GM18870 (cell line): Measurements from ENCODE around the gene ZC3H11A.
"Not testable (repeated sequence)": the region's sequence is repeated elsewhere in the genome, so short reads cannot be mapped to it uniquely, and the experiment has no call there.

Source experiments
- ATAC-seq: cut with Tn5 transposase; IDR thresholded peaks from one replicate; pipeline ENCODE4 v1.9.1; 2021; ENCODE audit warnings: moderate library complexity; ENCODE audit not compliant: unreplicated experiment

The ZC3H11A gene

DNA sequence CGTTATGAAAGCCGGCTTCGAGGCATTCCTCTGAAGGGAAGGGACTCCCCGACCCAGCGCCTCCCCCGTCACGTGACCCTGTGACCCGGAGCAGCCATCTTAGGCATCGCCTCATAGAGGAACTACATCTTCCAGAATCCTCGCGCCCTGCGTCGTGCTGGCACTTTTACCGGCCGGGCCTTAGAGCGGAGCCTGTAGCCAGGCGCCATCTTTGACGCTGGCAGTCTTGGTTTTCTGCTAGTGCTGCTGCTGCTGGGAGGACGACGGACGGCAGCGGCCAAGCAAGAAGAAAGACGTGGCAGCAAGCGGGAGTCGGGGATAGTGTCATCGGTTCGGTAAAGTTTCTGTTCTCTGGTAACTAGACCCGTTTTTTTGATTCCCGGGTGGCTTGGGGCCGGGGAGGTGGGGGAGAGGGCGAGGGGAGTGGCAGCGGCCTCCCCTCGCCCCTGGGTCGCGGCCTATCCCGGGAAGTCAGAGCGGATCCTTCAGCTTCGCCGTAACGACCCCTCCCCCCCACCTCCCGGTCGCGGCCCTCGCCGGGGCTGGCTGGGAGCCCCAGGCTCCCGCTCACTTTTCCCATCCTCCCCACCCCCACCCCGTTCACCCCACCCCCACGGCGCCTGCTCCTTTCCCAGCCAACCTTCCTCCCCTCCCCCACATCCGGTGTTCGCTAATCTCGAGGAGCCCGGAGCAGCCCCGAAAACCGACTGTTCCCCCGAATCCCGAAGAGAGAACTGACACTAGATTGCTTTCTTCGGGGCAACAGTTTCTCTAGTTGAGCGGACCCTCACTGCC is at the start of gene ZC3H11A, which contains the start of gene ZBED6:
TSS of gene ZC3H11A (plus strand) at position 183 of the 795 bp plus-strand sequence. CDS start 21,448 bp downstream, outside the sequence.
TSS of gene ZBED6 (plus strand) at position 183 of the 795 bp plus-strand sequence. CDS start 1,900 bp downstream, outside the sequence.
- ATAC-seq, result peak; percentile 90

DNA sequence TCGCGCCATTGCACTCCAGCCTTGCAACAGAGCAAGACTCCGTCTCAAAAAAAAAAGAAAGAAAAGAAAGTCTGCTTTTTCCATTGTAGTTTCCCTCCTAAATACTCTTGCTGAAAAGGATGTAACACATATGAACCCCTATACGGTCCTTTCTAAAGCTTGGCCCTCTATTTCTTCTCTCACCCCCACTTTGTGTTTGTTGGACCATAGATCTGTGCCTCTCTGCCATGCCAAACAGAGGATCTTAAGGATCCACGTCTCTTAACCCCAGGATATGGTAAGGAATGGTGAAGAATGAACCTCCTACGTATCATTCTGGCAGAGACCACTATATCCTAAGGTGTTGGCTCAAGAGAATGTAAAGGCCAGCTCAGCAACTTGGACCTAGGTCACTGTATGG is 49.1 kb upstream of the ZC3H11A start:
- ATAC-seq, result no peak

DNA sequence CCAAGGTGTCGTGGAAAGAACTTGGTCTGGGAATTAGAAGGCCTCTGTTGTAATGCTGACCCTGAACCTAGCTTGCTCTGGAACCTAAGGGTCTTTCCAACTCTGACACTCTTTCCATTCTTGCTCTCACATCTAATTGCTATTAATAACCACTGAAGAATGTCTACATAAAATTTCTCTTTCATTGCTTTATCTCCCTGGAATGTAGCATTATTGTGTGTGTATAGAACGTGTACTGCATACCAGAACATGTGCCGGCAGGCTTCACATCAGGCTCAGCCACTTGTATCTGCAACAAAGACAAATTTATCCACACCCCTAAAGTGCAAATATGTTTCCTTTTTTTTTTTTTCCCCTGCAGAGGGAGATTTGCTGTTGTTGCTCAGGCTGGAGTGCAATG is 44.4 kb upstream of the ZC3H11A start:
- no peak for ATAC-seq

DNA sequence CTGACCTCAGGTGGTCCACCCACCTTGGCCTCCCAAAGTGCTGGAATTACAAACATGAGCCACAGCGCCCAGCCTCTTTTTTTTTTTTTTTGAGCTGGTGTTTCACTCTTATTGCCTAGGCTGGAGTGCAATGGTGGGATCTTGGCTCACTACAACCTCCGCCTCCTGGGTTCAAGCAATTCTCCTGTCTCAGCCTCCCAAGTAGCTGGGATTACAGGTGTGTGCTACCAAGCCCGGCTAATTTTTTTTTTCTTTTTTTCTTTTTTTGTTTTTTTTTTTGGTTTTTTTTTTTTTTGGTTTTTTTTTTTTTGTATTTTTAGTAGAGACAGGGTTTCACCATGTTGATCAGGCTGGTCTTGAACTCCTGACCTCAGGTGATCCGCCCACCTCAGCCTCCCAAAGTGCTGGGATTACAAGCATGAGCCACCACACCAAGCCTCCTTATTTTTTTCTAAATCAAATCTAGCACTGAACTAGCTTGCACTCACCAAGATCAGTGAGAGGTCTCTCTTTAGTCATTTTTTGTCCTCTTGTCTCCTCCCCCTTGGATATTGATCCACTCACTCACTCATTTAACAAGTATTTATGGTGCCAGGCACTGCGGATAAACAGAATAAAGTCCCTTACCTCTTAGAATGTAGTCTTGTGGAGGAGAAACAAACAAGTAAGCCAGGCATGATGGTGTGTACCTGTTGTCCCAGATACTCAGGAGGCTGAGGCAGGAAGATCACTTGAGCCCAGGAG is 43.6 kb upstream of the ZC3H11A start:
- not testable (repeated sequence) for ATAC-seq

DNA sequence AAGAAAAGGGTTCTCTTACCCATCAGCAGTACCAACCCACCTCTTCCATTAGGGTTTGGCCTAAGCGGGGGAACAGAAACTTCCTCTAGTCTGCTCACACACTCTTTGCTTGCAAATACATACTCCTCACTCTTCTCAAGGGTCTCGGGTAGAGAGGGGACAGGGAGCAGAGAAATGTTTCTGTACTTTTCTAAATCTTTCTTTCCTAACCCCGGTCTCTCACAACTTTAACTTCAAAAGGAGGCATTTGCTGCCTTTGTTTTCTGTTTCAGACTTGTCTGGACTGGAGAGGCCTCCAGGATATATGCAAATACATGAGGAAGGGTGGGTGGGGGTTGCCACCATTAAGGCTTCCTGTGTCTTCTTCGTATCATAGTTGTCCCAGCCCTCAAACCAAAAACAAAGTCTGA is 41.0 kb upstream of the ZC3H11A start:
- ATAC-seq, result no peak

DNA sequence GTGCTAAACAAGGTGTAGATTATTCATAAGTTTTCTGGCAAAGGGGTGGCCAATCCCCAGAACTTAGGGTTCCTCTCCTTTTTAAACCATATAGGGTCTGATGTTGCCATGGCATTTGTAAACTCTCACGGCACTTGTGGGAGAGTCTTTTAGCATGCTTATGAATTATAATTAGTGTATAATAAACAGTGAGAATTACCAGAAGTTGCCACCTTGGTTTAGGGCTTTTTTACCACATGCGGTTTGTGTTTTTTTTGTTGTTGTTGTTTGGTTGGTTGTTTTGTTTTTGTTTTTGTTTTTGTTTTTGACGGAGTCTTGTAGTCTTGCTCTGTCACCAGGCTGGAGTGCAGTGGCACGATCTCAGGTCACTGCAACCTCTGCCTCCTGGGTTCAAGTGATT is 39.4 kb upstream of the ZC3H11A start:
- no peak for ATAC-seq

DNA sequence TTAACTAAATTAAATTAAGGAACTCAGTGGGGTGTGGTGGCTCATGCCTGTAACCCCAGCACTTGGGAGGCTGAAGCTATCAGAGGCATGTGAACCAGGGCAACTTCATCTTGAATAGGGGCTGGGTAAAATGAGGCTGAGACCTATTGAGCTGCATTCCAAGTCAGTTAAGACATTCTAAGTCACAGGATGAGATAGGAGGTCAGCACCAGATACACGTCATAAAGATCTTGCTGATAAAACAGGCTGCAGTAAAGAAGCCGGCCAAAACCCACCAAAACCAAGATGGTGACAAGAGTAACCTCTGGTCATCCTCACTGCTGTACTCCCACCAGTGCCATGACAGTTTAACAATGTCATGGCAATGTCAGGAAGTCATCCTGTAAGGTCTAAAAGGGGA is 36.7 kb upstream of the ZC3H11A start:
- not testable (repeated sequence) for ATAC-seq

DNA sequence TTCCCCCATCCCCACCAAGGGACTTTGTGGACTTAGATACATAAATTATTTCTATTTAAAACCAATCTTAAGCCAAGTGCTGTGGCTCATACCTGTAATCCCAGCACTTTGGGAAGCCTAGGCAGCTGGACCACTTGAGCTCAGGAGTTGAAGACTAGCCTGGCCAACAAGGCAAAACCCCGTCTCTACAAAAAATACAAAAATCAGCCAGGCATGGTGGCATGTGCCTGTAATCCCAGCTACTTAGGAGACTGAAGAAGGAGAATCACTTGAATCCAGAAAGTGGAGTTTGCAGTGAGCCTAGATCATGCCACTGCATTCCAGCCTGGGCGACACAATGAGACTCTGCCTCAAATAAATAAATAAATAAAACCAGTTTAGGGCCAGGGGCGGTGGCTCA is 34.9 kb upstream of the ZC3H11A start:
- ATAC-seq, result no peak

DNA sequence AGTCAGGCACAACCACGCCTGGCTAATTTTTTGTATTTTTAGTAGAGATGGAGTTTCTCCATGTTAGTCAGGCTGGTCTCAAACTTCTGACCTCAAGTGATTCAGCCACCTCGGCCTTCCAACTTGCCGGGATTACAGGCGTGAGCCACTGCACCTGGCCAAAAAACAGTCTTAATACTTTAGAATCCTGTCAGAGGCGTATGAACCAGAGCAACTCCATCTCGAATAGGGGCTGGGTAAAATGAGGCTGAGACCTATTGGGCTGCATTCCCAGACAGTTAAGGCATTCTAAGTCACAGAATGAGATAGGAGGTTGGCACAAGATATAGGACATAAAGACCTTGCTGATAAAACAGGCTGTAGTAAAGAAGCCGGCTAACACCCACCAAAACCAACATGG is 33.5 kb upstream of the ZC3H11A start:
- ATAC-seq, result not testable (repeated sequence)

DNA sequence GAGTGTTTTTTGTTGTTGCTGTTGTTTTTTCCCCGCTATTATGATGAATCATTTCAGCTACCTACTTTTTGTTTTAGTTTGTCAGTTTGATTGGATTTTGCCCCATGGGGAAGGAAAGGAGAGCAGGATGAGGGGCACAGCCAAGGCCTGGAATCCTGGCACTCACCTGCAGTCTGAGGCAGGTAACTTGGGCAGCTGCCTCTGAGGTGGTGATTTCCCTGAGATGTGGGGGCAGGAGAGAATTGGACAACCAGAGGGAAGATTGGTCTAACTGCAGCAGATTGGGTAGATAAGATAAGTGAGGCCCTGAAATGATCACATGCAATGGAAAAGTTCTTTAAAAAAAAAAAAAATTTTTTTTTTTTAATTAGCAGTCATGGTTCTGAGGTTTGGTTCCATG is 31.9 kb upstream of the ZC3H11A start:
- no peak for ATAC-seq

DNA sequence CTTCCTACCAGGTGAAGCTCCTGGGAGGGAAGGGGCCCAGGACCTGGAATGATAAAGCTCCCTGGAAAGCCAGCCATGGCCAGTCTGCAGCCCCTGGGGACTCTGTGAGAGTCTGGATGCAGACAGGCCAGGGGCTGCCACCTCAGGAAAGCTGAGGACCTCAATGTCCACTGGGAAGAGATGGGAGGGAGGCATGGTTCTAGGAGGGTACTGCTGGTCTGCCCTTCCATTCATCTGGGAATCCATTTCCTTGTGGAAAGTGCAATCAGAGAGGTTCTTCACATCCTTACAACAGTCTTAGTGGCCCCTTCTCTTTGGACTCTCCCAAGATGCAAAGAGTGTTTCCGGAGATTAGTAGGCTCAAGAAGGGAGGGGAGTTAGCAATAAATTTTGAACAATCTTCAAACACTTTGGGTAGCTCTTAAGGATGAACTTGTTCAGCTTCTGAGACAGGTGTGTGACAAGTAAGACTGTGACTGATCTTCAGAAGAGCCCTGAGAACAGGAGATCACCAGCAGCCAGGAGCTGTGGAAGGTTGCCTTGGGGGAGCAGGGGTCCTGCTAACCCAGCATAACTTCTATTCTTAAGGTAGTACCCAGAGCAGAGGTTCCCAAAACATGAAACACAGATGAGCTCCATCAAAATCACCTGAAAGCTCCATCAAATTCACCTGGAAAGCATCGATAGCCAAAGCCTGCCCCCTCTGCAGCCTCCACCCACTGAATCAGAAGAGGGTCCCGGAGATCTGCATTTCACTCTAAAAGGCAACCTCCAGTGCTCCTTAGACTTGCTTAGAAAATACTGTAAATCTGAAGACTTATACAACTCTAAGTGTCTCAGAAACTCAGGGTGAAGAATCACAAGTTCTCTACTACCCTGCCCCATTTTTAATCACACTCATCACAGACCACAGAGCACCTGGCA is 31.1 kb upstream of the ZC3H11A start:
- no peak for ATAC-seq

DNA sequence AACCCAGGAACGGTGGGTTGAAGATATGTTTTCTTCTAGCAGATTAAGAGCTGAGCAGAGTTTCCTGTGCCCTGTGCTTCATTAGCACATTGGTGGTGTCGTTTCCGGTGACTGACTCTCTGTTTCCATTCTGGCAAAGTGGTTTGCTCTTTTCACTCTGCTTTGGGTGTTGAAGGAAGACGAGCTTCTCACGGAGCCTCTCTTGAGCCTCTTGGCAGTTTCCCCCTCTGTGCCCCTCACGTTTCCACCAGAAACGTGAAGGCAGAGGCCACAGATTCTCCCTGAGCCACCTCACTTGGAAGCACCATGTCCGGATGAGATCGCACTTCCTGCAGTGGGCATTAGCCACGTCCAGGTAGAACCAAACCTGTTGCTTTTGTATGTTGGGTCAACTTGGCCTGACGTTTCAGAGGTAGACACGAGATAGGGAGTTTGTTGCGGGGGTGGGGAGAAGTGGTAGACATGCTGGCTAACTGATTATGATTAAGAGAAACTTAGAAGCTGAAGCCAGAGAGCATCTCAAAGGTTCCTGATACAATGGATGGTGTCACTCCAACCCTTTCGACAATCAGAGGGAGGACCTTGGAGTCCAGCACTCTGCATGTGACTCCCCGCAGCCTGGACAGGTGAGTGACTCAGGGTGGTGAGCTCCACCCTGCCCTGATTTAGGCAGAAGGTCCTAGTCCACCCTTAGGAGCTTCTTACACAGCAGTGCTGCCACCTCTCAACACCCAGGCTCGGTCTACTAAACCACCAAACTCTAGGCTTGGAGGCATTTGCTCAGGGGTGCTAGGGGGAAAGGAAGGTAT is 30.2 kb upstream of the ZC3H11A start, which contains the start of gene LAX1:
TSS of gene LAX1 (plus strand) at position 155 of the 809 bp plus-strand sequence. CDS start at position 538, 383 bp downstream.
- peak; percentile 71 for ATAC-seq

DNA sequence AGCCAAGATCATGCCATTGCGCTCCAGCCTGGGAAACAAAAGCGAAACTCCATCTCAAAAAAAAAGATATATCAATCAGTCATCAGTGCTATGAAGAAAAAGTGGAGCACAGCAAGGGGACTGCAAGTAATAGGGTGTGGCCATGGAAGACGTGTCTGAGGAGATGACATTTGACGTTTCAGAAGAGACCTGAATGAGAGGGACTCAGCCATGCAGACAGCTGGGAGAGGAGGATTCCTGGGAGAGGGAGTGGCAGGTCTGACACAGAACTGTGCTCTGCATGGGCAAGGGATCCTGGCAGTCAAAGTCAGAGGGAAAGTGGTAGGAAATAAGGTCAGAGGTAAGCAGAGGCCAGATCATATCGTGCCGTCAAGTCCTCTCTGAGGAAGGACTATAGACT is 27.2 kb upstream of the ZC3H11A start:
- no peak for ATAC-seq

DNA sequence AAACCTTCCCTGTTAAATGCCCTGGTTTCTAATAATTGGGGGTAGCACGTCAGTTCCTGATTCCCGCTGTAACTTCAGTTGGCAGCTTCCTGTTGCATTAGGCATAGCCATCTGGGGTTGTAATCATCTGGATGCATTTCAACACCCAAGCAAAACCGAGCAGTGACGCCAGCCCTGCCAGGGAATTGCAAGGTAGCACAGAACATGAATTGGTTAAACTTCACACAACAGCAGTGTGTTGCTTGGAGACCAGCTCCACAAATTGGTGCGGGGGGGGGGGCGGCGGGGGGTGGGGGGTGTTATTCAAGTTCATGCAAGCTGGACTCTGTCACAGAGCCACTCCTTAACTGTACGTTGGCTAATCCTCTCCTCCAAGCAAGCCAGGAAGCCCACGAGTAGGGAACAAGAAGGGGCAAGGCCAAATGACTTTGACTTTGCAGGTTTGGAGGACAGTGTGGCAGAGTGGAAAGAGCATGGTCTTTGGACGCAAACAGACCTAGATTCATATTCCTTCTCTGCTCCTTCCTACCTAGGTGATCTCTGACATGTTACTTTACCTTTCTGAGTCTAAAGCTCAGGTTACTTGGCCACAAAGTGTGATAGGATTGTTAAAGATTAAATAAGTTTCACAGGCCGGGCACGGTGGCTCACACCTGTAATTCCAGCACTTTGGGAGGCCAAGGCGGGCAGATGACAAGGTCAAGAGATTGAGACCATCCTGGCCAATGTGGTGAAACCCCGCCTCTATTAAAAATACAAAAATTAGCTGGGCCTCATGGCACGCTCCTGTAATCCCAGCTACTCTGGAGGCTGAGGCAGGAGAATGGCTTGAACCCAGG is 25.7 kb upstream of the ZC3H11A start:
- no peak for ATAC-seq

DNA sequence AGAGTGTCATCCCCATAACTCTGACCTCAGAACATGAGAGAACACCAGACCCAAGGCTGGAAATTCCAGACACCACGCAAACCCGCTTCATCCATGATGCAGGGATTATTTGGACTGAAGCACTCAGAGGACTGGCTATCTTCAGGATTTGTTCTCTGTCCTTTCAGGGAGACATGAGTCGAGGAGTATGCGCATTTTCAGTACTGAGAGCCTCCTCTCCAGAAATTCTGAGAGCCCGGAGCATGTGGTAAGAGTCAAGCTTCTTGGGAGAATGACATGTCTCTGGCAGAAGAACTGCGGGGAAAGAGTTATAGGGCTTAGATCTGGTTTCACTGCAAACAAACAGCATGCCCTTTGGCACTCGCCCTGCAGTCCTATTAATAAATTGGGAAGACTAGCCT is 23.5 kb upstream of the ZC3H11A start:
- no peak for ATAC-seq

DNA sequence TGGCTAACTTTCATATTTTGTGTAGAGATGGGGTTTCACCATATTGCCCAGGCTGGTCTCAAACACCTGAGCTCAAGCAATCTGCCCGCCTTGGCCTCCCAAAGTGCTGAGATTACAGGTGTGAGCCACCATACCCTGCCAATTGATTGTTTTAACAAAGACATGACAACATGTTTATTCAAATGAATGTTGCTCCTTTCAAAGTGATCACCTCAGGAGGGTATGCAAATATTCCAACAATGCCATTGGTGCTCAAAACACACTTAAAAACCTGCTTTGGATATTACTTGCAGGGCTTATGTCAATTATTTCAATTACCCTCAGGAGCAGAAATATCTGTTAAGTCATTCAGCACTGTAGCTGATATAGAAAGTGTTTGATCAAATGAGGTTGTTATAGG is 22.6 kb upstream of the ZC3H11A start:
- ATAC-seq, result no peak

DNA sequence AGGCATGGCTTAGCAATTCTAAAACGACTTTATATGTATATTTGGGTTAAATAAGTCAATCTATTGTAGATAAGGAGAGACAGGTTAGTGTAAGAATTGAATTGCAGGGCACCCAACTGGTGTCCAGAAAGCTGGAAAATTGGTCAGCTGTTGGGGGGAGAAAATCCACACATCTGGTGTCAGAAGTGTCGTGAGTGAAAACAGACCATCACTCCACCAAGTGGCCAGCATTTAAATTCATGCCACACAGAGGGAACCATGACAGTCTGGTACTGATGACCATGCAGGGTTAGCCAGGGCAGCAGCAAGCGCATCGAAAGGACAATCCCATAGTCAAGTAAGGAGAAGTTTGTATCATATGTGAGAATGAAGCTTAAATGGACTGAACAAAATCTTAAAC is 18.8 kb upstream of the ZC3H11A start:
- ATAC-seq, result no peak

DNA sequence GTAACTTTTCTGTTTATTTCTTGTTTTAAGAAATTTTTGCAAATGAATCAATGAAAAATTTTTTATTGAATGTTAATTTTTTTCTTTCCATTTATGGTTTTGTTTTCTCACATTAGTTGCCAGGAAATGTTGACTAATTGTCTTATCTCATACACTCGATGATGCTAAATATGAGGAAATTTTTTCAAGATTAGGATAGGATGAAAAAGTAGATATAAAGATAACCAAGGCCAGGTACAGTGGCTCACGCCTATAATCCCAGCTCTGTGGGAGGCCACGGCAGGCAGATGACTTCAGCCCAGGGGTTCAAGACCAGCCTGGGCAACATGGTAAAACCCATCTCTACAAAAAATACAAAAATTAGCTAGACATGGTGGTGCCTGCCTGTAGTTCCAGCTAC is 17.8 kb upstream of the ZC3H11A start:
- no peak for ATAC-seq

DNA sequence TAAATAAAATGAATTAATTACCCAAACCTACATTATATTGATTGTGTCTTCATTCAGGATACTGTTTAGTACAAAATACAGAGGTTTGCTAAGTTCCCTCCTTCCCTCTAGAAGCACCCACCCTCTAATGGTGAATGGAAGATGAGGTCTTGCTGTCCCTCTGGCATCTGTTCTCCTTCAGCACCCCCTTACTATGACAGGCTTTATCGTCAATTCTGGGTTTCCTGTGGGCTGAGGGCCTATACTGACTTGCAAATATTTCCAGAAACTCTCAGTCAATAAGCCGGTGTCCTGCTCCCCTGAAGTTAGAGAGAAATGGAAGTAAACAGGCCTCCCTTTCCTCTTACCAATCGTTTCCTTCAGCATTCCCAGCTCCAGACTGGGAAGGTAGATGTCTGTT is 17.3 kb upstream of the ZC3H11A start:
- ATAC-seq, result no peak
